Erythroblast (primary cell): Measurements from ENCODE around the gene GRIP2.

Source experiments
- DNase-seq, 2 experiments: peaks; one replicate each; lab custom pipeline; 2025; lab: John Stamatoyannopoulos, UW
- GATA1 ChIP-seq: IDR thresholded peaks from 2 replicates; pipeline ENCODE4 v1.6.1; 2011; ENCODE audit warnings: low read depth, mild to moderate bottlenecking, control low read depth, low read length, moderate library complexity
- POLR2A ChIP-seq: IDR thresholded peaks from 2 replicates; pipeline ENCODE4 v1.6.1; 2011; ENCODE audit warnings: mild to moderate bottlenecking, low read length

The GRIP2 gene

DNA sequence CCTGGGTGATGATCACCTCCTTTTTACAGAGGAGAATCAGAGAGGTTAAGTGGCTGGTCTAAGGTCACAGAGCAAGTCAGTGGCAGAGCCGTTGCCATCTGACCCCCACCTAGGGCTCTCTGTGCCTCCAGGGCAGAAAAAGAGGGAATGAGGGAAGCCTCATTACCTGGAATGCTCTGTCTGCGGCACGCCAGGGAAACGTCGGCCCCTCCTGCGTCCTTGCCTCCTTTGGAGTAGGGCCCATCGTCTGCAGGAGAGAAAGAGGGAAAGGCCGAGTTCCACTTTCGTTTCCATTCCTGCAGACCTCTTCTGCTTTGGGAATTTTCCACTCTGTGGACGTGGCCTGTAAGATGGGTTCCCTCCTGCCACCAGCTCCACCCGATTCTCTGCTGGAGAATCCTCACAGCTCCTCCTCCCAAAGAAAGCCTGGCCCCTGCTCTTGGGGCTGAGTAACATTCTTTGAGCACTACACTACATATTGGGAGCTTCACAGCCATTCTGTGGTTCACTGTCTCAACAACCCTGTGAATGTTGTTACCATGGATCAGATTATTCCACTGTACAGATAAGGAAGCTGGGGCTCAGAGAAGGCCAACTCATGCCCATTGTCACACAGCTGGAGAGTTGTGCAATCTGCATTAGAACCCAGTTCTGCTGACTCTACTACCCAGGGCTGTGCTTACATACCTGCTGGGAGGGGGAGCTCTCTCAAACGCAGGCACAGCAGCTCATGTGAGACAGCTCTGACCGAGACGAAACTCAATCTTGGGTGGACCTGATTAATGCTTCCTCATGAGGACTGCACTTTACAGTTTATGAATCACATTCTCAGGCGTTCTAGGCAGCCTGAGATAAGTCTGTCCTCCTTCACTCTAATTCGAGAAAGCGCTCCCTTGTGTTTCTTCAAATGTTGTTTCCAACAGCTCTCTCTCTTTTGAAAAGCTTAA is 14.2 kb downstream of the GRIP2 start:
- no peak for DNase-seq
- TF ChIP-seq GATA1, result no peak
- TF ChIP-seq POLR2A, result no peak

DNA sequence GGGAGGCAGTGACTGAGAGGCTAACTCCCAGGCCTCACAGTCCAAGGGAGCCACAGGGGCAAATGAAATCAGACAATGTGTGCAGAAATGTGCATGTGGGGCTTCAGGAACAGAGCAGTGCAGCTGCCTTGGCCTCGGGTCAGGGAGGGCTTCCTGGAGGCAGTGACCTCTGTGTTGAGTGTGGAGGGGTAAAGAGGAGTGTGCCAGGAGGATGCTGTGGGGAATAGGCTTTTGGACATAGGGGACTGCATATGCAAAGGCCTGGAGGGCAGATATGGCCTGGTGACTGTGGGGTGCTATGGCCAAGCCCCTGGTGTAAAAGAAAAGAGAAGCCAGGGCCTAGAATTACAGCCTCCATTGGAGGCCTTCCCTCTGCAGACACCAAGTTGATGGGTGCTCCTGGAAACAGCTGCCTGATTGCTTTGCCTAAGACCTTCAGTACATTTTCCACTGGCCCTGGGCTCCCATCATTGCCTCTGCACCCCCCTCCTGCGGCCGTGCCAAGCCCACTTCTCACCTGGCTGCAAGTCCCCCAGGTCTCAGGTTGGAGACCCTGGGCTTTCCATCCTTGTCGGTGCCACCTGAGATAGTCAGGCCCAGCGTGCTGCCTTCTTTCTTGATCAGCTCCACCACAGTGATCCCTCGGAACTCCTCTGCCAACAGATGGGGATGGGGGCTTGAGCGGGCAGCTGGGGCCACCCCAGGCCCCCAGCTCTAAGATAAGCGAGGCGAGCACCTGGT is 15.1 kb downstream of the GRIP2 start:
- TF ChIP-seq GATA1, result no peak
- TF ChIP-seq POLR2A, result no peak
- no peak for DNase-seq

DNA sequence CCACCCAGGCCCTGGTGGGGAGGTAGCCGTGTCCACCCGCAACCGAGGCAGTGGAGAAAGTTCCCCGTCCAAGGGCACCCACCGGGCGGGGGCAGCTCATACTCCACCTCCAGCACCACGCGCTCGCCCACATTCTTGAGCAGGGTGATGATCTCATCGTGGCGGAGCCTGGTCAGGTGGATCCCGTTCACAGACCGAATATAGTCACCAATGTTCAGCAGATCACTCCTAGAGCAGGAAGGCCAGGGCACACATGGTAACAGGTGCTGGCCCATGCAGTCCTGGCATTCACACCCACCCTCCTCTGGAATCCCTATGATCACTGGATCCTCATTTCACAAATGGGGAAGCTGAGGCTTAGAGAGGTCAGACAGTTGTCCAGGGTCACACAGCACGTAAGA is 15.8 kb downstream of the GRIP2 start:
- TF ChIP-seq GATA1 (no peak), POLR2A (no peak)
- no peak for DNase-seq

DNA sequence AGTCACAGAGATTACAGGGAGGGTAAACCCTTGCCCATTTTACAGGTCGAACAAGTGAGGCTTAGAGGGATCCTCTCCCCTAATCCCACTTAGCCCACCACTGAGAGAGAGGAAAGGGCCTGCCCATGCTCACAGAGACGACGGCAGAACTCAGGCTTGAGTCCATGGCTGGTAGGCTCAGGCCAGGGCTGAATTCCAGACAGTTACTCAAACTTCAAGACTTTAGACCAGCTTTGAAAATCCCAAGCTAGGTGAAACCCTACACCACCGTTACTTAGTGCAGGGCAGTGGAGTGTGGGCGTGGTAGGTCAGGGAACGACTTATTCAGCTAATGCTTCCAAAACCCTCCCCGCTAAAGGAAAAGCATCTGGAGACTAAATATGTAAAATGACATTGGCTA is 16.4 kb downstream of the GRIP2 start:
- DNase-seq, result no peak
- TF ChIP-seq POLR2A (no peak), GATA1 (no peak)

DNA sequence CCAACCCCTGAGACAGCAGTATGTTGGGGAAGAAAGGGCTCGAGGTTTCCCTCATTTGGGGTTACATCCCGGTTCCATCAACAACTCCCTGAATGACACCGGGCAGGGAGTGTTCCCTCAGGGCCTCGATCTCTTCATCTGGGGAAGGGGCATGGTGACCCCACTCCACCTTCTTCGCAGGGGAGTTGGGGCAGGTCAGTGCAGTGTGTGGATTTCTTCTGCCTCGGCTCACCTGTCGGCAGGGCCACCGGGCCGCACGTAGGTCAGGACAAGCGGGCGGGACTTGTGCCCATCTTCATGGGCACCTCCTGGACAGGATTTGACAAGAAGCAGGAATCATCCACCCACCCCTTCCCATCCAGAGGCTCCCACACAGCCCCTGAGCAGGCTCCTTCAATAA is 17.4 kb downstream of the GRIP2 start:
- no peak for DNase-seq
- no peak for TF ChIP-seq POLR2A

DNA sequence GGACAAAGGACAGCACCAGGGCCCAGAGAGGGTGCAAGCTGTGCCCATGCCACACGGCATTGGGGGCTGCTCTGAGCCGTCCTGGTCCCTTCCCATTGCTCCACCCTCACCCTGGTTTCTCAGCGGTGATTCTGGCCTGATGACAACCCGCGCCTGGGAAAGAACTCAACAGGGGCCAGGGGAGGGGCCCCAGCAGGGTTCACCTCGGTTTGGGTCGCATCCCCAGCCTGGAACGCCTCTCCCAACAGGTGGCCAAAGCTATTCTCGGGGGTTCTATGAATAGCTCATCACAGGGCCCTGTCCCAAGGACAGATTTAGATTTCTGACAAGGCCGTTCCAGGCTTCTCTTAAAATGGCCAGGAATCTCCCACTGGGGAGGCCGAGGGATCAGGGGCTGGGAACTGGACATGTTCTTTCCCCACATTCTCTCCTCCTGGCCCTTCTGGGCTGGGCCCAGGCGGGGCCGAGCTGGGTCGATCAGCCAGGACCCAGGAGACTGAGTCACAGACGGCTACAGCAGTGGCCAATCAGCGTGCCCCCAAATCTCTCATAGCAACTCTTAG is 17.9 kb downstream of the GRIP2 start:
- no peak for DNase-seq
- TF ChIP-seq POLR2A, result no peak
- no peak for TF ChIP-seq GATA1

DNA sequence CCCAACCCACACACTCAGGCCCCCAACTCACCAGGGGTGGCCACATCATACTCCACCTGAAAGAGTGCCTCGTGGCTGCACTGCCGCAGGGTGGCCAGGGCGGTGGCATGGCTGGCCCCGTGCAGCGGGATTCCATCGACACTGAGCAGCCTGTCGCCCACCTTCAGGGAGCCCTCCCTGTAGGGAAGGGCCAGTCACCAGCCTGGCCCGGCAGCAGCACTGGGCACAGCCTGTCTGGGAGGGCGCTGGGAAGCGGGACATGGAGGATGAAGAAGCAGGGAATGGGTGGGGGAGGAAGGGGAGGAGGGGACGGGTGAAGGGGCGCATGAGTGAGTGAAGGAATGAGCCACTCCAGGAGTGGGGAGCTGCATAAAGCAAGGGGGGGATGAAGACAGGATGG is 18.5 kb downstream of the GRIP2 start:
- TF ChIP-seq GATA1 (no peak), POLR2A (no peak)
- DNase-seq, result no peak

DNA sequence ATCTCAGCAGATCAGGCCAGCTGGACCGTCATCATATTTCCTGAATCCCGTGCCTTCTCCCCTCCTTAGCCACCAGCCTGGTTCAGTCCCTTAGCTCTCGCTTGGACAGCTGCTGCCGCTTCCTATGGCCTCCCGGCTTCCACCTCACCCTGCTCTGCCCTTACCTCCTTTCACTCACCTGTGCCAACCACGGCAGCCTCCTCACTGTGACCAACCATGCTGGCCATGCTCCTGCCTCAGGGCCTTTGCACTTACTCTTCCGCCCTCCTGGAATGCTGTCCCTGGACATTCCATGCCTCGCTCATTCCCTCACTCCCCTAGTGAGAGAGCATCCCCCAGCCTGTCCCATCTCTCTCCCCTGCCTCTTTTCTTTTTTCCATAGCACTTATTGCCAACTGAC is 19.2 kb downstream of the GRIP2 start:
- no peak for TF ChIP-seq GATA1
- no peak for TF ChIP-seq POLR2A
- no peak for DNase-seq

DNA sequence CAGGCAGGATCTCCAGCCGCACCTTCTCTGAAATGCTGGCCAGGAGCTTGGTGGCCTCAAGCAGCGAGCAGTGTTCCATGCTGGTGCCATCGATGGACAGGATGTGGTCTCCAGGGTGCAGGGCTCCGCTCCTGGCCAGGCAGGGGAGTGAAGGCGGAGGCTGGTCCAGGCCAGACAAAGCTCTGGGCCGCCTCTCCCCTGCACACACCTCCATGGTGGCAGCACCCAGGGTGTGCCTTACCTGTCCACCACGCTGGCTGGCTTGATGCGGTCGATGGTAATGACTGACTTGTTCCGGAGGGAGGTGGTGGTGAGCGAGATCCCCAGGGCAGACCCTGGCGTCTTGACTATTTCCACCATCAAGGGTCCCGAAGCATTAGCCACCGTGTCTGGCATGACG is 20.0 kb downstream of the GRIP2 start:
- DNase-seq, result no peak
- TF ChIP-seq POLR2A (no peak), GATA1 (no peak)

DNA sequence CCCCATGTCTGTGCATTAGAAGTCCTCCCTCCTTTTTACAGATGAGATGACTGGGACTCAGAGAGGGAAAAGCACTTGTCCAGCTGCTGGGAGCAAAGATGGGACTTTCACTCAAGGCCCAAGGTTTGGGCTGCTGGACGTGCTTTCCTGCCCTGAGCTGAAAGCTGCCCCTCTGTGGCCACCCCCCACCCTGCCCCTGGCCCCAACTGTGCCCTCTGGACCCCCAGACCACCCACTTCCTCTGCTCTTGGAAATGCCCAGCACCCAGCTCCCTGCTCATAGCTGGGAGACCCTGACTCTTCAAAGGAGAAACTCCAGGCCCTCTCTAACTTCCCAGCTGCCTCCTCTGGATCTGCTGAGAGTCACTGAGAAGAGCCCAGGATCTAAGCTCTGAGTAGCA is 20.7 kb downstream of the GRIP2 start:
- TF ChIP-seq POLR2A (no peak), GATA1 (no peak)
- DNase-seq, result no peak

DNA sequence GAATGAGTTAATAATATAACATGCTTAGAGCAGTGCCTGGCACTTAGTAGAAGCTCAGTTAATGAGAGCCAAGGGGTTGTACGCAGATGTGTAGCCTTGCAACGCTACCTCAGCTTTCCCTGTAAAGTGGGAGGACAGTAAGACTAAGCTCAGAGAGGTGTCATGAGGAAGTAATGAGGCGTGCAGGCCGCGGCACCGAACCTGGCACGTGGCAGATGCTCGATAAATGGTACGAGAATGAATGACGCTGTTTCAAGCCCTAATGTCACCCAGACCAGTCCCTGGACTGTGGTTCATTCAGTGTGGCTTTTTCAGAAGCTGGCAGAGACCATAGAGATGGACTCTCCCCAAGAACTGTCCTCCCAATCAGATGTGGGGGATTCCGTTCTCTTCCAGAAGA is 21.2 kb downstream of the GRIP2 start:
- TF ChIP-seq GATA1 (no peak), POLR2A (no peak)
- DNase-seq, result no peak

DNA sequence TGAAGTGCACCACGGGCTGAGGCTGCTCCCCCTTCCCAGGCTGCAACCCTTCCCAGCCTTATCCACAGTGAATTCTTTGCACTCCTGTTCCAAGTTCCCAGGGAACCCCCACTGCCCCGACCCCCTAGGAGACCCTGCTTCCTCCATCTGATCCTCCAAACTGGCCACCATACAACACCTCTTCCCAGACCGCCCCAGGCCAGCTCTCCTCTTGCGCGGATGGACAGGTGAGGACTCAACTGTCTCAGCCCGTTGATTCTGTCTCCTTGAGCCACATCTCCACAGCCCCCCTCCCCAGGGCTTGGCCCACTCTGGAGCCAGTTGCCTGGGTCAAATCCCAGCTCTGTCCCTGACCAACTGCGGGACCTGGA is 21.7 kb downstream of the GRIP2 start:
- TF ChIP-seq POLR2A (no peak), GATA1 (no peak)
- DNase-seq, result no peak

DNA sequence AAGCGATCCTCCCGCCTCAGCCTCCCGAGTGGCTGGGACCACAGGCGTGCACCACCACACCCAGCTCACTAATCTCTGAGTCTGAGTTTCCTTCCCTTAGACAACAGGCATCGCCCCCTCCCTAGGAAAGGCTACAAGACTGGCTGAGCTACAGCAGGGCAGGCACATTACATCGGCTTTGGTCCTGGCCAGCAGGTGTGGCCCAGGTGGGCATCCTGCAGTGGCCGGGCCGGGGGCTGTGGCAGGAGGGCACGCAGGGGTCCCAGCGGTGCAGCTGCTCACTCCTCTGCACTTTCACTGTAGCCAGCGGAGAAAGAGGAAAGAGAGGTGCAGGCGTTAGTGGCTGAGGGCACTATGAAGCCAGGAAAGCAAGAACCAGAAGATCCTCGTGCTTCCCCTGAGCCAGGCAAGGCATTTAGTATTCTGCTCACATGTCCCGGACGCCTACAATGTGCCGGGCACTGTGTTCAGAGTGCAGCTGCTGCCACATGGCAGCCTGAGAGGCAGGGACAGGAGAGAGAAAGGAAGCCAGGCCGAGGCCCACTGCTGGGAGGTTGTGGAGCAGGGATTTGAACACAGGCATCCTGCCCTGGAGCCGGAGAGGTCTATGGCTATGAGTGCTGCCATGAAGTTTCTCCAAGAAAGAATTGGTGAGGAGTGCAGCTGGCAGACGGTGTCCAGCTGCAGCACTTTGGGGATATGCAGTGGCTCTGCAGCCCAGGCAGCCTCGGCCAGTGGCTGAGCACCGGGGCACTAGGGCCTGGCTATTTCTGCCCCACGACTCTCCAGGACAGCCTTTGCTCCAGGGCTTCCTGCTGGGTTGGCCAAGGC is 22.3 kb downstream of the GRIP2 start:
- TF ChIP-seq GATA1 (no peak), POLR2A (no peak)
- no peak for DNase-seq
